ENCODE measurements around the gene ETV6.
A peak's percentile ranks its signal among the peaks of the same experiment; 100 is the strongest.

The ETV6 gene

DNA sequence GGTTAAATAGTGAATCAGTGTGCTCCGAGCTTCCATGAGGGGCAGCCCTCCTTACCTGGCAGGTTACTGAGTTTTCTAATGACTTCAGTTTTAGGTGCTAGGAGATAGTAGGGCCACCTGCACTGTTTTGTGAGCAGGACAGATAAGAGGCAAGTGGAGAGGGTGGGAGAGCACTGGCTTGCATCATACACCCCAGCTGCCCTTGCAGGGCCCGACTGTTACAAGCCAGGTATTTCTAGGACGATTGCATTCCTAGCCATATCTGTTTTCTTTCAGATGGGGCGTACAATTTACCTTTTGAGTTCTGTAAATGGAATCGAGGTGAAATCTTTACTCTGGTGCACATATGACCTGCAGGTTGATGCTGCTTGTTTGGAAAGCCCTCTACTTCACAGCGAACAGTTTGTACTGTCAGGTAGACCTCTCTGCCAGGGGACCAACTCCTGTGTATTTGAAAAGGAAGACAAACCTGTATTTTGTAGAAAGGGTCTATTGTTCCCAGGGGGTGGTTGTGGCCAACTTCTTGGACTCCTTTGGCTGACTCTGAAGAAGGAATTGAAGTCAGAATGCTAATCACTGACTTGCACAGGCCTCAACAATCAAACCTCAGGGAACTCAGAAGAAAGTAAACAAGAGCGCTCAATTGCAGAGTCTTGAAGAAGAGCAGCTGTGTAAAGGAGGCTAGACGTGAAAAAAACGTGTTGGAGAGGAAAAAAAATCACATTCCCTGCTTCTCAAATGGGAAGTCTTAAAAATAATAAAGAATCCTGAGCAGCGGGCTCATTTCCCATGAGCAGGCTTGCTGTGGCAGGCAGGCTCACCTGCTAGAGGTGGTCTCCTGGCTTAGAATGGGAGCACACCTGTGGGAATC lies 57.3 kb downstream of the ETV6 start:
- Mint-ChIP-seq H3K27me3 (no peaks in the 10 kb centered on the region), H3K27ac (no peak overlapping the region), H3K9me3 (ENCODE audit: low read depth) (no peaks in the 10 kb centered on the region), H3K4me1 (ENCODE audit: low read depth) (peaks cover 21% of the 10 kb centered on the region), H3K4me3 (no peak overlapping the region), H3K36me3 (peaks cover 16% of the 10 kb centered on the region)

DNA sequence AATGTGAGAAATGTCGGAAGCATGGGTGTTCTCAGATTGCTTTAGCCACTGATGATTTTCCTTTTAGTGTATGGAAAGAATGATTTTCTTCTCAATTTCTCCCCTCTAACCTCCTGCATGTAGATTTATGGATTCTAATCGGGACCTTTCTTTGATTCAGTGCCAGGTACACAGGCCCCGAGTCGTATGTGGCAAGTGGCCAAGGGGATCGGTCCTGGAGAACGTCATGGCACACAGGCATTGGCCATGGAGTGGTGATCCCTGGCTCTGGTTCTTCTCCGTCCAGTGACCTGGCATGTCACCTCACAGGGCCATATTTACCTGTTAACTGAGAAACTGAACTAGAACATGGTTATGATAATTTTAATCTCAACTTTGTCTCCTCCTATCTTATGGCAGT lies 58.1 kb downstream of the ETV6 start:
- Mint-ChIP-seq H3K9me3 (ENCODE audit: low read depth) (no peaks in the 10 kb centered on the region), H3K36me3 (peaks cover 19% of the 10 kb centered on the region), H3K27ac (peak overlapping the region; percentile 7), H3K4me3 (no peak overlapping the region), H3K27me3 (no peaks in the 10 kb centered on the region), H3K4me1 (ENCODE audit: low read depth) (peaks cover 18% of the 10 kb centered on the region)

DNA sequence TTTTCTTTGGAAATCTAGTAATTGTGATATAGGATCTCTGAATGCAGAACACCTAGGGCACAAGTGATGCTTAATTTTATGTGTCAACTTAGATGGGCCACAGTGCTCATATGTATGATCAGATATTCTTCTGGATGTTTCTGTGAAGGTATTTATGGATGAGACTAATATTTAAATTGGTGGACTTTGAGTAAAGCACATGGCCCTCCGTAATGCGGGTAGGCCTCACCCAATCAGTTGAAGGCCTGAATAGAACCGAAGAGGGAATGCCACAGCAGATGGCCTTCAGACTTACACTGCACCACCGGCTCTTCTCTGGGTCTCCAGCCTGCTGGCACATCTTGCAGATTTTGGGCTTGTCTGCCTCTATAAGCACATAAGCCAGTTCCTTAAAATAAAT lies 60.0 kb downstream of the ETV6 start:
- Mint-ChIP-seq H3K4me1 (ENCODE audit: low read depth) (peaks cover 9% of the 10 kb centered on the region), H3K9me3 (ENCODE audit: low read depth) (no peaks in the 10 kb centered on the region)

DNA sequence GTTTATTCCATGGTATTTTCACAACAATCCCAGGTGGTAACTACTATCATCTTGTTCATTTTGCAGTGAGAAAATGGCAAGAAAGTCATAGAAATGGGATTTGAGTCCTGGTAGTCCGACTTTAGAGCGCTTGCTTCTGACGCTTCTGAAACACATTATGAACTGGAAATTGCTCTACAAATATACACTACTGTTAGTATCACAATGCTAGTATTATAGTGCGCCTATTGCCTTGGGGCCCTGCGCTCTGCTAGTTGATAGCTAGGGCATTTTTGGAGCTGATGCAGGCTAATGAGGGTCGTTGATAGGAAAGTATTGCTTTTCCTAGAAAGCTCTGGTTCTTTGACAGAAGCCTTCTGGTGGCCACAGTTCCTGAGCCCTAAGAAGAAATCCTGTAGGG lies 61.0 kb downstream of the ETV6 start:
- Mint-ChIP-seq H3K9me3 (ENCODE audit: low read depth) (no peaks in the 10 kb centered on the region), H3K4me3 (no peak overlapping the region), H3K27ac (no peak overlapping the region), H3K36me3 (peaks cover 22% of the 10 kb centered on the region), H3K27me3 (no peaks in the 10 kb centered on the region), H3K4me1 (ENCODE audit: low read depth) (peaks cover 9% of the 10 kb centered on the region)

More for the DNA sequence above, 60.0 kb downstream of the ETV6 start:
- Mint-ChIP-seq H3K27ac (no peak overlapping the region), H3K4me3 (no peak overlapping the region), H3K36me3 (peaks cover 22% of the 10 kb centered on the region), H3K27me3 (no peaks in the 10 kb centered on the region)

DNA sequence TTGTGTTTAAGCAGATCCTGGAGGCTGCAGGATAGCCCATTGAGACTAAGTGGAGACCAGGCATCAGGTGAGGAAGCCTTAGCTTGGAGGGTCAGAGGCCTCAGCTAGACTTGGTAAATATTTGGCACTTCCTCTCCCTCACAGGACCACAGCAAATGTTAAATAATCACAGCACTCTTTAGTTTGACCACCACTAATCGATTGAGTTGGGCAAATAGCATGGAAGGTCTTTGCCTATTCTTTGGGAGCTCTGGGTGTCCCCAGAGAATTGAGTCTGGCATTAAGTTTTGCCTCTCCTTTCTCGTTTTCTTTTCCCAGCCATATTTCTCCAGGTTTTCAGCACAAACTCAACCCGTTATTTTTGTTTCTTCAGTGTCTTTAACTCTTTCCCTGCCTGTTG lies 61.4 kb downstream of the ETV6 start:
- H3K27me3 Mint-ChIP-seq = no peaks in the 10 kb centered on the region
- peaks cover 9% of the 10 kb centered on the region for H3K4me1 Mint-ChIP-seq (ENCODE audit: low read depth)
- peak overlapping the region; percentile 1 for H3K27ac Mint-ChIP-seq

DNA sequence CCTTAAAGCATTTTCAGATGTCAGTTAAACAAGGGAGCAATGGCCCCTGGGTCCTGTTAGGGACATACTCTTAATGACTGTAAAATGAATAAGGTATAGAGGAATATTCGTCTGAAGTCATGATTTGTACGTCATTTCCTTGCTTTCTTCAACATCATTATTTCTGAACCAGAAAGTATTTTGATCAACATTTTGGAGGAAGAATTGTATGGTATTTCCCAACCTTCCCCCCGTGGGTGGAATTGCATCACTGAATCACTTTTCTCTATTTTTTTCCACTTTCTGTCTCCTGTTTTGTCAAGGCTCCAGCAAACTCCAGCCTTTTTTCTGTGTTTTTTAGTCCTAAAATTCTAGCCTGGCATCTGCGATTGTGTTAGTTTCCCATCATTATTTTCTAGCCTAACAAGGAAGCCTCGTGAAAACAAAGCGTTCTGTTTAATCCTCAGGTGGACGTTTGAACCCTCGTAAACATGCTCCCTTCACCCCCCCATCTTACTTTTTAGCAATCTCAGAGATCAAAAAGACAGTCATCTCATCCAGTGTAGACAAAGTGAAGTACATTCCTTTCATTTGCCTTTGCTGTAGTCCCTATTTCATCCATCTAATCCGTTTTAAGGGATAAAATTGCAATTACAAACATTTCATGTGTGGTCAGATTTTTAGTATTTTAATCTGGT lies 62.3 kb downstream of the ETV6 start:
- H3K27me3 Mint-ChIP-seq = no peaks in the 10 kb centered on the region
- H3K27ac Mint-ChIP-seq = no peak overlapping the region
- peaks cover 9% of the 10 kb centered on the region for H3K4me1 Mint-ChIP-seq (ENCODE audit: low read depth)
- no peak overlapping the region for H3K4me3 Mint-ChIP-seq
- no peaks in the 10 kb centered on the region for H3K9me3 Mint-ChIP-seq (ENCODE audit: low read depth)
- peaks cover 25% of the 10 kb centered on the region for H3K36me3 Mint-ChIP-seq

More for the DNA sequence above, 61.4 kb downstream of the ETV6 start:
- H3K4me3 Mint-ChIP-seq = no peak overlapping the region
- H3K36me3 Mint-ChIP-seq = peaks cover 22% of the 10 kb centered on the region
- no peaks in the 10 kb centered on the region for H3K9me3 Mint-ChIP-seq (ENCODE audit: low read depth)

DNA sequence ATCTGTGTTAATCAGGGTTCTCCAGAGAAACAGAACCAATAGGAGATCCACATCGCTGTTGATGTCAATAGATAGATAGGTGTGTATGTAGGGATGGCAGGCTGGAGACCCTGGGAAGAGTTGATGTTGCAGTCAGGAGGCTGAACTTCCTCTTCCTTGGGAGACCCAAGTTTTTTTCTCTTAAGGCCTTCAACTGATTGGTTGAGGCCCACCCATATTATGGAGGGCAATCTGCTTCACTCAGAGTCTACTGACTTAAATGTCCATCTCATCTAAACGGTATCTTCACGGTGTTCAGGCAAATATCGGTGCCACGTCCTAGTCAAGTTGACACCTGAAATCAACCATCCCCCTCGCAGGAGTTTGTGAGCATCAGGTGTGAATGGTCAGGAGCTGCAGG lies 63.0 kb downstream of the ETV6 start:
- no peaks in the 10 kb centered on the region for H3K9me3 Mint-ChIP-seq (ENCODE audit: low read depth)
- no peaks in the 10 kb centered on the region for H3K27me3 Mint-ChIP-seq
- H3K36me3 Mint-ChIP-seq = peaks cover 23% of the 10 kb centered on the region
- peaks cover 9% of the 10 kb centered on the region for H3K4me1 Mint-ChIP-seq (ENCODE audit: low read depth)
- no peak overlapping the region for H3K27ac Mint-ChIP-seq
- H3K4me3 Mint-ChIP-seq = no peak overlapping the region

DNA sequence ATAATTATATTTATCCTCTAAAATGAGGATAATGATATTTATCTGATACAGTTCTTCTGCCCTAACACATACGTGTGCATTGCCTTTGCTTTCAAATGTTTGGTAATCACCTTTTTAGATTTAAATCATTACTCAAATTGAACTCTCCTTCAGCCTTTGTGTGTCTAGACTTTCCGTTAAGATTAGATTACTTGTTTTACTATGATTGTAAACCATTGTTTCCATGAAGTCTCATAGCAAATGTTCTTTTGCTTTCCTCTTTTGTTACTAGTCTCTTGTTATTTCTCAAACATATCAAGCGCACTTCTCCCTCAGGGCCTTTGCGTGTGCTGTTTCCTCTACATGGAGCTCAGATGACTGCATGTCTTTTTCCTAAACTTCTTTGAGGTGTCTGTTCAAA lies 63.7 kb downstream of the ETV6 start:
- H3K4me1 Mint-ChIP-seq (ENCODE audit: low read depth) = peaks cover 11% of the 10 kb centered on the region
- H3K4me3 Mint-ChIP-seq = no peak overlapping the region
- no peaks in the 10 kb centered on the region for H3K27me3 Mint-ChIP-seq
- H3K9me3 Mint-ChIP-seq (ENCODE audit: low read depth) = no peaks in the 10 kb centered on the region
- H3K36me3 Mint-ChIP-seq = peaks cover 23% of the 10 kb centered on the region
- no peak overlapping the region for H3K27ac Mint-ChIP-seq

DNA sequence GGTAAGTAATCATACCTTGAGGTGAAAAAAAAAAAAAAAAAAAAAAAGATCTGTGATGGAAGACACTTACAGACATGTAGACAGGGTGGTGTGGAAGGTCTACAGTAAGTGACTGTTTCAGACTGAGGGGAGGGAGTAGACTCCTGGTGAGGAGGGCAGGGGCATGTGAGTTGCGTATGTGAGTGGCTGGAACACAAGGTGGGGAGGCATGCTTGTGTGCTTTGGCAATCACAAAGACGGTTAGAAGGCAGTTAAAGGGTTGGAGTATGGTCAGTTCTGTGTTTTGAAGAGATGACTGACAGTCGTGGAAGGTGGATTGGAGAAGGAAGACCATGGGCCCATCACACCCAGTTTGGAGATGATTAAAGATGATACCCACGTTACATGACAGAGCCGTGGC lies 65.2 kb downstream of the ETV6 start:
- Mint-ChIP-seq H3K4me3 (no peak overlapping the region), H3K36me3 (peaks cover 21% of the 10 kb centered on the region), H3K9me3 (ENCODE audit: low read depth) (no peaks in the 10 kb centered on the region), H3K27me3 (no peaks in the 10 kb centered on the region), H3K27ac (no peak overlapping the region), H3K4me1 (ENCODE audit: low read depth) (peaks cover 22% of the 10 kb centered on the region)

DNA sequence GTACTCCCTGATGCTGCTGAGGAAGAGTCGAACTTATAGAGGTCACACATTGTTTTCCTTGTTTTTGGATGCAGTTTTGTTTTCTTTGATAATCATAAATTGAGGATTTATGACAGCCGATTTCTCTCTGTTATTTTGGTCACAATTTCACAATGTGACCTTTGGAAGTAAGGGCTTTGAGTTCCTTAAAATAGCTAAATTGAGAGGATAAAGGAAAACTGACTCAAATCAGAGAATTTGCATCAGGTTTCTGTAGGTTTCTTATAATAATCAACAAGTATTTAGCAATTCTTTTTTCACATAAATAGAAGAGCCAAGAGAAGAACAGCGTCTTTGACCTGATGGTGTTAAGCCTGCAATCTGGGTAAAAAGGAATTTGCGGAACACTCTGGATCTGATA lies 66.1 kb downstream of the ETV6 start:
- Mint-ChIP-seq H3K4me1 (ENCODE audit: low read depth) (peaks cover 27% of the 10 kb centered on the region), H3K36me3 (peaks cover 18% of the 10 kb centered on the region), H3K27ac (no peak overlapping the region), H3K4me3 (no peak overlapping the region), H3K9me3 (ENCODE audit: low read depth) (no peaks in the 10 kb centered on the region), H3K27me3 (no peaks in the 10 kb centered on the region)

DNA sequence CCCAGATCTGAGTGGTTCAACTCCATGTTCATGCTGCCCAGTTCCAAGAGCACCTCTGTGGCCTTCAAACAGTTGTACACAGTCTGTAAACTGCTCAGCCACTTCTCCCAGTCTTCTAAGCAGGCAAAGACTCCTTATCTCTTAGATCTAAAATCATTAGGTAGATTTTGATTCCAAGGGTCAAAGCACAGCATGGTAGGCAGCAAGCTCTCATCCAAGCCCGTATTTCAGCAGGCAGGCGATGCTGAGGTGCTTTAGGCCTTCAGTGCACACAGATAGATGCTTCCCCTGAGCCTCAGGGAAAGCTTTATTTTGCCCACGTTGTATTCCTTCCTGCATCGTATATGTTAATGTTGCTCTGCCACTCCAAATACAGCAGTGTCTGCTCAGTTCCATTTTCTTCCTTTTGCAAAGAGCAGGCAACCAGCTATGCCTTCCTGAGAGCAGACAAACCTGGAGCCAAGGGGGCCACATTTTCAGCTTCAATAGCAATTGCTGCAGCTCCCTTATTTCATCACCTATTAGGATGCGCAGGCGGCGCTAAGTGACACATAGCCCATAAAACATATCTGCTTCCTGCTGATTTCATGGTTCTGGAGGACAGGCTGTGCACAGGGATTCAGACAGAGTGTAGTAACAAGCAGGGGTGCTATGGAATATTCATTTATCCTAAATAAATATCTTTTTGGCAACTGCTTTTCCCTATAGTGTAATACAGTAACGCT lies 67.5 kb downstream of the ETV6 start:
- Mint-ChIP-seq H3K4me1 (ENCODE audit: low read depth) (peaks cover 28% of the 10 kb centered on the region), H3K27me3 (no peaks in the 10 kb centered on the region), H3K9me3 (ENCODE audit: low read depth) (no peaks in the 10 kb centered on the region), H3K4me3 (no peak overlapping the region), H3K27ac (peak overlapping the region; percentile 28), H3K36me3 (peaks cover 13% of the 10 kb centered on the region)

DNA sequence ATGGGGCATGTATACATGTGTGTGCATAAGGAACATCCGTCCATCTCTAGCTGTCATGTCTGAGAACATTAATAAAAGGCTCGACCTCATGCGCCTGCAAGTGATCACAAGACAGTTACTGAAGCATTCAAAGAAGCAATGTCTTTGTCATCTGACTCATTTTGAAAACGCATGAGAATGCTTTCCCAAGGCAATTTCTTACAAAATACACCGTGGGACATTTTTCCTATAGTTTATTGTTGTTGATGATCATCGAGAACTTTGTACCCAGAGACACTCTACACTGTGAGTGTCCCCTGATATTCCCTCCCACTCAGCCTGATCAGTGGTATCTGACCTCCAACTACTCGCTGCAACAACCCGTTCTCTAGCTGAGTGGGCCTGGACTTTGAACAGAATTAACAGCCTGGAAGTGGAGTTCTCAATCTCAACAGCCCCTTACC lies 68.1 kb downstream of the ETV6 start:
- H3K4me3 Mint-ChIP-seq = no peak overlapping the region
- H3K4me1 Mint-ChIP-seq (ENCODE audit: low read depth) = peaks cover 26% of the 10 kb centered on the region
- no peak overlapping the region for H3K27ac Mint-ChIP-seq
- no peaks in the 10 kb centered on the region for H3K9me3 Mint-ChIP-seq (ENCODE audit: low read depth)
- peaks cover 11% of the 10 kb centered on the region for H3K36me3 Mint-ChIP-seq
- no peaks in the 10 kb centered on the region for H3K27me3 Mint-ChIP-seq

DNA sequence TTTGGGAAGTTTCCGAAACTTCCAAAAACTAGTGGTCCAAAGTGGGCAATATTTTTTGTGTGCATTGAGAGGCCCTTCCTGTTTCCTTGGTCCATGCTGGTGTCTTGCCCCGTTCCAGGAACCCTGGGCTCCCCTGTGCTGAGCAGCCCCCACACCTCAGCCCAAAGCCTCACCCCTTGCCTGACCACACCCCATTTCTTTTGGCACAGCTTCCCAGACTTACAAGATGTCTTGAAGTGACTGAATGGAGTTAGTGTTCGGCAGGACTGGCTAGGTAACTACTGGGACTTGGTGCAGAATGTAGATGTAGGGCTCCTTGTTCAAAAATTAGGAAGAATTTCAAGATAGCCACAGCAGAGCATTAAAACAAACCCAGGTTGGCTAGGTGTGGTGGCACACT lies 68.6 kb downstream of the ETV6 start:
- H3K36me3 Mint-ChIP-seq = peaks cover 9% of the 10 kb centered on the region
- no peak overlapping the region for H3K27ac Mint-ChIP-seq
- H3K4me3 Mint-ChIP-seq = no peak overlapping the region
- peaks cover 24% of the 10 kb centered on the region for H3K4me1 Mint-ChIP-seq (ENCODE audit: low read depth)
- no peaks in the 10 kb centered on the region for H3K27me3 Mint-ChIP-seq
- no peaks in the 10 kb centered on the region for H3K9me3 Mint-ChIP-seq (ENCODE audit: low read depth)

DNA sequence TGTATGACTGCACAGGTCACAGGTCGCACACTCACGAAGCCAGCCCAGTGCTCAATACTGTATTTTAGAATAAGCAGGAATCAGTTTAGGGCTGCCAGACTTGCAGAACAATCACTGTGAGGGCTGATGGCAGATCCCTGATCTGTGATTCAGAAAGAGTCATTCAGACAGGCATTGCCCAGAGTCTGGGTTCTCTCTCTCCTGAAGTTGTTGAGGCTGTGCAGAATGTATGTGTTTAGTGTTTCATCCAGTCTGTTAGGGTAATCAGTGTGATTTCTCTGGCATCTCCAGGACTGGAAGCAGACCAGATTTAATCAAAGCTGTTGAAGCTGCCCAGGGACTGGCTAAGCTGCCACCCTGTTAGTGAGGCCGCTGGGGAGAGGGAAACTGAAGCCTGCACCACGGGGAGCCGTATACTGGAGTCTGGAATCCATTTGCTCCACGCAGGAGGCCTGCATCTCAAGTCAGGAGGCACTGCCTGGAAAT lies 69.3 kb downstream of the ETV6 start:
- H3K9me3 Mint-ChIP-seq (ENCODE audit: low read depth) = no peaks in the 10 kb centered on the region

DNA sequence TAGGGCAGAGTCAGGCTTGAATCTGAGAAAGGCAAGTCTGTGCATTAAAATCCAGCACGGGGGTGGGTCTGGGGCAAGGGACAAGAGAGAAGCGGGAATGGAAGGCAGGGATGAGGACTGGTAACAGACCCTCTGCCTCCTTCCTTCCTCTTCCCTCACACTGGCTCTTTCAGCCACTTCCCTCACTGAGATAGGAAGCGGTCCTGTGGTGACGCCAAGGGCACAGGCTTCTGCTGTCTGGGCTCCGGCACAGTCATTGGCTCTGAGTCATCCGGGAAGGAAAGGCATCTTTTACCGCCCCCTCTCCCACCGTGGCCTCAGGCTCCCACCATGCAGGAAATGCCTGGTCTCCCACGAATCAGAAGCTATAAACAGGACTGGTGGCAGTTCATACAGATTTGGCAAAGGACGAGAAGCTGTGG lies 70.2 kb downstream of the ETV6 start:
- Mint-ChIP-seq H3K4me3 (no peak overlapping the region), H3K4me1 (ENCODE audit: low read depth) (peaks cover 22% of the 10 kb centered on the region), H3K36me3 (peaks cover 4% of the 10 kb centered on the region), H3K27me3 (no peaks in the 10 kb centered on the region), H3K9me3 (ENCODE audit: low read depth) (no peaks in the 10 kb centered on the region), H3K27ac (peak overlapping the region; percentile 58)

More for the DNA sequence above, 69.3 kb downstream of the ETV6 start:
- Mint-ChIP-seq H3K36me3 (peaks cover 9% of the 10 kb centered on the region), H3K27me3 (no peaks in the 10 kb centered on the region), H3K4me1 (ENCODE audit: low read depth) (peaks cover 22% of the 10 kb centered on the region), H3K4me3 (no peak overlapping the region), H3K27ac (no peak overlapping the region)

Measured in activated naive CD8-positive, alpha-beta T cell (primary cell).